Kidney capillary endothelial cell (primary cell): ENCODE data around the gene GORASP1.

Experiments used
- DNase-seq: peaks from one replicate; pipeline ENCODE4 v3.0.0-alpha.2; 2018; ENCODE audit warnings: low spot score

Gene GORASP1

GRCh38 chr3:39107388-39108199 lies at the start of gene GORASP1, which contains the start of gene TTC21A:
TSS of gene GORASP1 (minus strand) at chr3:39107627. CDS start at chr3:39107541, 86 bp downstream.
TSS of gene TTC21A (plus strand) at chr3:39107680. CDS start at chr3:39107838, 158 bp downstream.
- DNase-seq = peak; percentile 73

GRCh38 chr3:39156421-39156820 lies 49.0 kb upstream of the GORASP1 start:
- no peak for DNase-seq

GRCh38 chr3:39154280-39155021 lies 47.0 kb upstream of the GORASP1 start:
- no peak for DNase-seq

- no peak for DNase-seq
Observed at GRCh38 chr3:39153977-39154279, 46.5 kb upstream of the GORASP1 start.

GRCh38 chr3:39150803-39151631 lies 43.6 kb upstream of the GORASP1 start:
- DNase-seq = peak; percentile 92

GRCh38 chr3:39150148-39150802 lies 42.8 kb upstream of the GORASP1 start:
- DNase-seq = no peak

GRCh38 chr3:39149498-39150147 lies 42.2 kb upstream of the GORASP1 start:
- no peak for DNase-seq

GRCh38 chr3:39149059-39149455 lies 41.6 kb upstream of the GORASP1 start:
- DNase-seq = no peak

- DNase-seq = no peak
Observed at GRCh38 chr3:39148435-39149058, 41.1 kb upstream of the GORASP1 start.

- peak; percentile 84 for DNase-seq
Observed at GRCh38 chr3:39147711-39148434, 40.4 kb upstream of the GORASP1 start.

- peak; percentile 98 for DNase-seq
Observed at GRCh38 chr3:39146611-39147591, 39.5 kb upstream of the GORASP1 start.

GRCh38 chr3:39146083-39146501 lies 38.7 kb upstream of the GORASP1 start:
- DNase-seq = no peak

GRCh38 chr3:39144748-39145380 lies 37.4 kb upstream of the GORASP1 start:
- no peak for DNase-seq

- no peak for DNase-seq
Observed at GRCh38 chr3:39144095-39144747, 36.8 kb upstream of the GORASP1 start.

- DNase-seq = no peak
Observed at GRCh38 chr3:39143051-39143885, 35.8 kb upstream of the GORASP1 start.

GRCh38 chr3:39142067-39142466 lies 34.6 kb upstream of the GORASP1 start:
- no peak for DNase-seq
